ENCODE results near the gene PCDHGA1. TPM values are rescaled to one million over a fixed set of nuclear protein-coding genes. Genes with fewer than 3 reads are reported as not detected.

The PCDHGA1 gene
- polyA plus RNA-seq, 1 donor (not counting 4 experiments of a cell fraction or from before 2014, with no cell fraction given) = 0.09 TPM

- H2AFZ ChIP-seq (ENCODE audit: control insufficient read depth, low read length) = no peak overlapping the region
- no peak overlapping the region for H3K4me3 ChIP-seq (ENCODE audit: control insufficient read depth in 2 of 3, extremely low read depth in 1 of 3, insufficient read depth in 2 of 3, low read depth in 1 of 3, low read length in 3 of 3)
- TF ChIP-seq CTCF (optimal IDR thresholded peaks at IDR 0.05 in 1 of 3, IDR thresholded peaks at IDR 0.05 in 1 of 3, conservative IDR thresholded peaks at IDR 0.05 in 1 of 3; ENCODE audit: extremely low read depth in 1 of 3, insufficient read depth in 2 of 3, low read length in 3 of 3) (no peak), EZH2 (IDR thresholded peaks at IDR 0.05; ENCODE audit: low read length) (no peak)
- H3K9me3 ChIP-seq (ENCODE audit: control insufficient read depth, low read depth, low read length) = peaks cover 28% of the 10 kb centered on the region
- no peak overlapping the region for H3K9ac ChIP-seq (ENCODE audit: control insufficient read depth, extremely low read depth, insufficient read depth, low read length)
- H3K4me1 ChIP-seq (ENCODE audit: control insufficient read depth, extremely low read depth, insufficient read depth, low read length) = no peaks in the 10 kb centered on the region
- DNase-seq (ENCODE audit: low read depth, low spot score) (no peak), FAIRE-seq (no peak)
- dilution Hi-C loops (cut with MboI; ENCODE audit: extremely low pct_ligation_motif_present, low sequenced_read_pairs) = no loop called here
- H3K9me1 ChIP-seq (ENCODE audit: control insufficient read depth, extremely low read depth, insufficient read depth, low read length) = no peaks in the 10 kb centered on the region
- no peaks in the 10 kb centered on the region for H4K20me1 ChIP-seq (ENCODE audit: control insufficient read depth, extremely low read depth, insufficient read depth, low read length)
- H3K79me2 ChIP-seq (ENCODE audit: control insufficient read depth, insufficient read depth, low read length) = no peaks in the 10 kb centered on the region
- peaks cover 33% of the 10 kb centered on the region for H3K27me3 ChIP-seq (ENCODE audit: control insufficient read depth, extremely low read depth, insufficient read depth, low read length)
- H3K4me2 ChIP-seq (ENCODE audit: control insufficient read depth, extremely low read depth, insufficient read depth, low read depth, low read length) = no peak overlapping the region
- H3K36me3 ChIP-seq (ENCODE audit: control insufficient read depth in 2 of 2, extremely low read depth in 1 of 2, insufficient read depth in 2 of 2, low read length in 2 of 2) = no peaks in the 10 kb centered on the region
- no peak overlapping the region for H3K27ac ChIP-seq (ENCODE audit: control insufficient read depth, insufficient read depth, low read length)
These were observed 89.0 kb downstream of the PCDHGA1 start for GRCh38 chr5:141419074-141419880.

- H3K4me2 ChIP-seq (ENCODE audit: control insufficient read depth, extremely low read depth, insufficient read depth, low read depth, low read length) = peak within 1 kb of the TSS; percentile 69
- H3K79me2 ChIP-seq (ENCODE audit: control insufficient read depth, insufficient read depth, low read length) = no peaks in the 10 kb centered on the region
- FAIRE-seq = peak; percentile 53
- peak within 1 kb of the TSS; percentile 42 for H3K9ac ChIP-seq (ENCODE audit: control insufficient read depth, extremely low read depth, insufficient read depth, low read length)
- DNase-seq (ENCODE audit: low read depth, low spot score) = no peak
- no peak for TF ChIP-seq EZH2 (IDR thresholded peaks at IDR 0.05; ENCODE audit: low read length)
- TF ChIP-seq CTCF (optimal IDR thresholded peaks at IDR 0.05 in 1 of 3, IDR thresholded peaks at IDR 0.05 in 1 of 3, conservative IDR thresholded peaks at IDR 0.05 in 1 of 3; ENCODE audit: extremely low read depth in 1 of 3, insufficient read depth in 2 of 3, low read length in 3 of 3) = peak; percentile 52 to 70 (median 64)
- H4K20me1 ChIP-seq (ENCODE audit: control insufficient read depth, extremely low read depth, insufficient read depth, low read length) = no peaks in the 10 kb centered on the region
- peak within 1 kb of the TSS; percentile 65 for H2AFZ ChIP-seq (ENCODE audit: control insufficient read depth, low read length)
- peaks cover 34% of the 10 kb centered on the region for H3K27me3 ChIP-seq (ENCODE audit: control insufficient read depth, extremely low read depth, insufficient read depth, low read length)
- no peaks in the 10 kb centered on the region for H3K36me3 ChIP-seq (ENCODE audit: control insufficient read depth in 2 of 2, extremely low read depth in 1 of 2, insufficient read depth in 2 of 2, low read length in 2 of 2)
- peaks cover 25% of the 10 kb centered on the region for H3K9me3 ChIP-seq (ENCODE audit: control insufficient read depth, low read depth, low read length)
- H3K4me3 ChIP-seq (ENCODE audit: control insufficient read depth in 2 of 3, extremely low read depth in 1 of 3, insufficient read depth in 2 of 3, low read depth in 1 of 3, low read length in 3 of 3) = peak within 1 kb of the TSS; percentile 37 to 68 (median 60)
- no peaks in the 10 kb centered on the region for H3K9me1 ChIP-seq (ENCODE audit: control insufficient read depth, extremely low read depth, insufficient read depth, low read length)
- dilution Hi-C loops (cut with MboI; ENCODE audit: extremely low pct_ligation_motif_present, low sequenced_read_pairs) = no loop called here
- no peak within 1 kb of the TSS for H3K27ac ChIP-seq (ENCODE audit: control insufficient read depth, insufficient read depth, low read length)
- H3K4me1 ChIP-seq (ENCODE audit: control insufficient read depth, extremely low read depth, insufficient read depth, low read length) = no peaks in the 10 kb centered on the region
These were observed 90.7 kb downstream of the PCDHGA1 start, which contains the start of gene PCDHGA11 for GRCh38 chr5:141420855-141421488. TSS of gene PCDHGA11 (plus strand) at chr5:141421051. CDS start at chr5:141421228, 177 bp downstream.

Measured in keratinocyte (primary cell).